OCI-LY3 (cell line): ENCODE data around the gene SMAD4.

Experiments used
- H2AFZ ChIP-seq: fragments of 200-600, 300-600 bp; shearing (Covaris generic); 2 replicates; pipeline ENCODE4 v1.6.0; 2014; ENCODE audit warnings: antibody characterized with exemption, low read depth, low read length
- H3K27ac ChIP-seq: fragments of 200-600, 300-600 bp; sonication (generic); 2 replicates; pipeline ENCODE4 v1.5.1; 2014; ENCODE audit warnings: mild to moderate bottlenecking, low read length, moderate library complexity, mixed read lengths
- H3K27me3 ChIP-seq: fragments of 200-600, 300-600 bp; sonication (generic); 2 replicates; pipeline ENCODE4 v1.6.1; 2014; ENCODE audit warnings: low read depth, low read length, mixed read lengths
- H3K36me3 ChIP-seq: fragments of 200-600, 300-600 bp; sonication (generic); replicated peaks from 2 replicates; pipeline ENCODE3; 2014; ENCODE audit warnings: low read depth, low read length, mixed read lengths
- H3K4me1 ChIP-seq: fragments of 300-600, 200-600 bp; sonication (generic); 2 replicates; pipeline ENCODE4 v1.6.1; 2014; ENCODE audit warnings: low read length, mixed read lengths
- H3K4me2 ChIP-seq: fragments of 200-600, 300-600 bp; sonication (generic); 2 replicates; pipeline ENCODE4 v1.6.1; 2014; ENCODE audit warnings: low read length, mixed read lengths
- H3K4me3 ChIP-seq: fragments of 300-600, 200-600 bp; sonication (generic); 2 replicates; pipeline ENCODE4 v1.5.1; 2014; ENCODE audit warnings: antibody characterized with exemption, mild to moderate bottlenecking, low read length, moderate library complexity
- H3K79me2 ChIP-seq: fragments of 300-600, 200-600 bp; shearing (Covaris generic); 2 replicates; pipeline ENCODE4 v1.6.1; 2014; ENCODE audit warnings: mild to moderate bottlenecking, low read length, mixed read lengths
- H3K9ac ChIP-seq: fragments of 300-600, 200-600 bp; shearing (Covaris generic); 2 replicates; pipeline ENCODE4 v1.6.0; 2014; ENCODE audit warnings: mild to moderate bottlenecking, low read length, moderate library complexity
- H3K9me3 ChIP-seq: fragments of 200-600, 300-600 bp; shearing (Covaris generic); 2 replicates; pipeline ENCODE4 v1.6.1; 2014; ENCODE audit warnings: low read length, mixed read lengths; ENCODE audit not compliant: insufficient read depth
- H4K20me1 ChIP-seq: fragments of 200-600, 300-600 bp; sonication (generic); 2 replicates; pipeline ENCODE4 v1.6.1; 2016; ENCODE audit warnings: low read length, mixed read lengths; ENCODE audit not compliant: insufficient read depth
- CTCF ChIP-seq: fragments of 200-600, 300-600 bp; sonication (generic); IDR thresholded peaks from 2 replicates; pipeline ENCODE4 v1.5.1; 2014; ENCODE audit warnings: antibody characterized with exemption, low read length, low read depth
- EZH2phosphoT487 ChIP-seq: fragments of 200-600 bp; shearing (Covaris generic); IDR thresholded peaks from 2 replicates; pipeline ENCODE4 v1.6.1; 2018; ENCODE audit warnings: antibody characterized with exemption, mixed run types, low read depth

The SMAD4 gene

GRCh38 chr18:51125976-51126375 is 96.0 kb downstream of the SMAD4 start:
- H3K9ac ChIP-seq = no peak overlapping the region
- no peaks in the 10 kb centered on the region for H4K20me1 ChIP-seq
- H3K79me2 ChIP-seq = no peaks in the 10 kb centered on the region
- no peaks in the 10 kb centered on the region for H3K9me3 ChIP-seq
- no peak overlapping the region for H3K4me3 ChIP-seq
- no peaks in the 10 kb centered on the region for H3K36me3 ChIP-seq
- no peak for TF ChIP-seq EZH2phosphoT487
- no peak for TF ChIP-seq CTCF
- peaks cover 6% of the 10 kb centered on the region for H3K4me1 ChIP-seq
- H3K4me2 ChIP-seq = no peak overlapping the region
- no peak overlapping the region for H3K27ac ChIP-seq
- no peak overlapping the region for H2AFZ ChIP-seq
- no peaks in the 10 kb centered on the region for H3K27me3 ChIP-seq

- no peaks in the 10 kb centered on the region for H3K36me3 ChIP-seq
- no peak overlapping the region for H3K4me2 ChIP-seq
- peaks cover 4% of the 10 kb centered on the region for H3K4me1 ChIP-seq
- H4K20me1 ChIP-seq = no peaks in the 10 kb centered on the region
- TF ChIP-seq CTCF (no peak), EZH2phosphoT487 (no peak)
- H3K9me3 ChIP-seq = no peaks in the 10 kb centered on the region
- H3K4me3 ChIP-seq = no peak overlapping the region
- H3K9ac ChIP-seq = no peak overlapping the region
- no peaks in the 10 kb centered on the region for H3K79me2 ChIP-seq
- H2AFZ ChIP-seq = no peak overlapping the region
- H3K27ac ChIP-seq = no peak overlapping the region
- H3K27me3 ChIP-seq = no peaks in the 10 kb centered on the region
Observed at GRCh38 chr18:51127664-51128063, 97.7 kb downstream of the SMAD4 start.

- Histone ChIP-seq H3K4me1 (peaks cover 4% of the 10 kb centered on the region), H2AFZ (no peak overlapping the region), H3K36me3 (no peaks in the 10 kb centered on the region), H3K79me2 (no peaks in the 10 kb centered on the region), H3K9ac (no peak overlapping the region), H3K4me3 (no peak overlapping the region), H3K27ac (no peak overlapping the region), H3K4me2 (no peak overlapping the region), H3K27me3 (no peaks in the 10 kb centered on the region), H3K9me3 (no peaks in the 10 kb centered on the region), H4K20me1 (no peaks in the 10 kb centered on the region)
- no peak for TF ChIP-seq EZH2phosphoT487
- TF ChIP-seq CTCF = no peak
Observed at GRCh38 chr18:51128533-51128932, 98.5 kb downstream of the SMAD4 start.

- Histone ChIP-seq H3K4me1 (peaks cover 9% of the 10 kb centered on the region), H3K9me3 (no peaks in the 10 kb centered on the region), H4K20me1 (no peaks in the 10 kb centered on the region), H2AFZ (no peak overlapping the region), H3K36me3 (no peaks in the 10 kb centered on the region), H3K9ac (no peak overlapping the region), H3K79me2 (no peaks in the 10 kb centered on the region), H3K27ac (no peak overlapping the region), H3K4me2 (no peak overlapping the region), H3K4me3 (no peak overlapping the region), H3K27me3 (no peaks in the 10 kb centered on the region)
- no peak for TF ChIP-seq EZH2phosphoT487
Observed at GRCh38 chr18:51132256-51132935, 102.4 kb downstream of the SMAD4 start.
